ENCODE measurements around the gene PTPRD.

Gene PTPRD

DNA sequence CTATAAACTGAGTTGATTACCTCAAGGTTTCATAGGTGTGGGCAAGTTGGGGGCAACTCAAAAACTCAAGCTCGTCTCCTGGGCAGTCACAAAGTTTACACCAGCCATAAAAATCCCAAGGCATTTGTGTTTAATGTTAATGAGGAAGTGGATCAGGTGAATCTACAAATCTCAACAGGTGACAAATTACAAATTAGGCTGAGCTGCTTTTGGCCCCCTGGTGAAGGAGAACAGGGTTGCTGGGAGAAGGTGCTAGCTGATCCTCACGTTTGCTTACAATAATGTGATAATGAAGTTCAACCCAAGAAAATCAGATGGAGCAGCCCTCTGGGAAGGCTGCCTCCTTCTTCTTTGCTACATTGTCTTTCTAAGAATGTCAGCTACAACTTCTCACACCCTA, 2324.8 kb downstream of the PTPRD start:
- TF ChIP-seq, protein P1, sequence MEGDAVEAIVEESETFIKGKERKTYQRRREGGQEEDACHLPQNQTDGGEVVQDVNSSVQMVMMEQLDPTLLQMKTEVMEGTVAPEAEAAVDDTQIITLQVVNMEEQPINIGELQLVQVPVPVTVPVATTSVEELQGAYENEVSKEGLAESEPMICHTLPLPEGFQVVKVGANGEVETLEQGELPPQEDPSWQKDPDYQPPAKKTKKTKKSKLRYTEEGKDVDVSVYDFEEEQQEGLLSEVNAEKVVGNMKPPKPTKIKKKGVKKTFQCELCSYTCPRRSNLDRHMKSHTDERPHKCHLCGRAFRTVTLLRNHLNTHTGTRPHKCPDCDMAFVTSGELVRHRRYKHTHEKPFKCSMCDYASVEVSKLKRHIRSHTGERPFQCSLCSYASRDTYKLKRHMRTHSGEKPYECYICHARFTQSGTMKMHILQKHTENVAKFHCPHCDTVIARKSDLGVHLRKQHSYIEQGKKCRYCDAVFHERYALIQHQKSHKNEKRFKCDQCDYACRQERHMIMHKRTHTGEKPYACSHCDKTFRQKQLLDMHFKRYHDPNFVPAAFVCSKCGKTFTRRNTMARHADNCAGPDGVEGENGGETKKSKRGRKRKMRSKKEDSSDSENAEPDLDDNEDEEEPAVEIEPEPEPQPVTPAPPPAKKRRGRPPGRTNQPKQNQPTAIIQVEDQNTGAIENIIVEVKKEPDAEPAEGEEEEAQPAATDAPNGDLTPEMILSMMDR (conservative IDR thresholded peaks at IDR 0.05; ENCODE audit: low read depth, low read length) = no peak
- DNase-seq (ENCODE audit: low read depth) = no peak
- no peak overlapping the region for H3K4me3 ChIP-seq (ENCODE audit: low read depth, low read length)

DNA sequence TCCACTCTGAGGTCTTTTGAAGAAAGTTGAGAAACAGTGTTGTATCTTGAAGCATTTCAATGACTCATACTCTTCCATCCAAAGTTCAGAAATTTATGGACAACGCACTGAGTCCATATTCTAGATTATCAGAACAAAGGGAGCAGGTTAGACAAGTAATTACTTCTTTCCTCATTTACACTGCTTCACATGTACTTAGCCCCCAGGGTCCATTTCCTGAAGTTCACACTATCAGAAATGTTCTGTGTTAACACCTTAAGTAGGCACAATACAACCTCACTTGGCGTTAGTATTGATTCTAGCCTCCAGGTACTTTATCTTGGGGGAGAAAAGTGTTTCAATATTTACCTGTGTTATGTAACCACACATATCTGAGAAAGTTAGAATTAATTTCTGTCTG, 2325.3 kb downstream of the PTPRD start:
- H3K4me3 ChIP-seq (ENCODE audit: low read depth, low read length) = no peak overlapping the region
- DNase-seq (ENCODE audit: low read depth) = no peak

DNA sequence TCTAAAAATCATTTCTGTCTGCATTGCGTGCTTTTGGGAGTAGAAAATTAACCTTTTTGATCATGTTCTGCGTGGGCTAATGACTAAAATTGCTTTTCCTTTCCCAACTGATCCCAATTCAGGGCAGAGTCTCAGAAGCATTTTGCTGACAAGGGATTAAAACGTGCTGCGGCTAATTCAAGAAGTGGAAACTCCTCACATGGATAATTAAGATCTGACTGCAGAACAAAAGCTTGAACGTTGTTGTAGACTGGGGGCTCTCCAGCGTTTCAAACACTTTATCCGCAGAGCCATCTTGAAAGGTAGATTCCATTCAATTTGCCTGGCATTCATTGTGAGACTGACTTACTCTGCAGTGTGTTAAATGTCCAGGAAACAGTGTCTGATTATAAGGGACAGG, 2327.9 kb downstream of the PTPRD start:
- TF ChIP-seq, protein P1 (conservative IDR thresholded peaks at IDR 0.05; ENCODE audit: low read depth, low read length) = no peak
- H3K4me3 ChIP-seq (ENCODE audit: low read depth, low read length) = no peak overlapping the region
- DNase-seq (ENCODE audit: low read depth) = no peak

More for the DNA sequence above, 2325.3 kb downstream of the PTPRD start:
- TF ChIP-seq, protein P1 (conservative IDR thresholded peaks at IDR 0.05; ENCODE audit: low read depth, low read length) = no peak

DNA sequence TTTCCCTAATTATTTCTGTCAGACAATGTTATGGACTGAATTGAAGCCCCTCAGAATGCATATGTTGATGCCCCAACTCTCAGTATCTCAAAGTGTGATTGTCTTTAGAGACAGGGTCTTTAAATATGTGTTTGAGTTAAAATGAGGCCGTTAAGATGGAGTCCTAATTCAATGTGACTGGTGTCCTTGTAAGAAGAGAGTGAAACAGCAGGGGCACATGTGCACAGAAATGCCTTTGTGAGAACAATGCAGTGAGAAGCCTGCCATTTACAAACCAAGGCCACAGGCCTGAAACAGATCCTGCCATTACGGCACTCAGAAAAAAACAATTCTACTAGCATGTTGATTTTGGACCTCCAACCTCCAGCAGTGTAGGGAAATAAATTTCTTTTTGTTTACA, 2330.3 kb downstream of the PTPRD start:
- DNase-seq (ENCODE audit: low read depth) = no peak
- TF ChIP-seq, protein P1 (conservative IDR thresholded peaks at IDR 0.05; ENCODE audit: low read depth, low read length) = no peak
- no peak overlapping the region for H3K4me3 ChIP-seq (ENCODE audit: low read depth, low read length)

DNA sequence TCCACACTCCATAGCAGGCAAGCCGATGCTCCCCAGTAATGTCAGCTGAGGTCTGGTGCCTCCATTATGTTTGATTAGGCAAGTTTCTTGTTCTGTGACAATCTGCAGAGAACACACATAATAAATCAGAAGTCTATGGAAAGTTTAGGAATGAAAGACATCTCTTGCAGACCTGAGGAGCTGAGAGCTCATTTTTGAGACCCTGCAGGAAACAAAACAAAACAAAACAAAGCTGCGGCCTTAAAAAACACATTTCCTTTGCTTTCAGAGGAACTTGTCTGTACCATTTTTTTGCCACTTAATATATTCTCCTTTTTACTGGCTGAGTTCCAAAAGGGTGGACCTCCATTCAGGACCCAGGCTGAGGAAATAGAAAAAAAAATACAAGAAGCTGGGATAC, 2332.0 kb downstream of the PTPRD start:
- no peak overlapping the region for H3K4me3 ChIP-seq (ENCODE audit: low read depth, low read length)
- DNase-seq (ENCODE audit: low read depth) = no peak
- TF ChIP-seq, protein P1 (conservative IDR thresholded peaks at IDR 0.05; ENCODE audit: low read depth, low read length) = no peak

DNA sequence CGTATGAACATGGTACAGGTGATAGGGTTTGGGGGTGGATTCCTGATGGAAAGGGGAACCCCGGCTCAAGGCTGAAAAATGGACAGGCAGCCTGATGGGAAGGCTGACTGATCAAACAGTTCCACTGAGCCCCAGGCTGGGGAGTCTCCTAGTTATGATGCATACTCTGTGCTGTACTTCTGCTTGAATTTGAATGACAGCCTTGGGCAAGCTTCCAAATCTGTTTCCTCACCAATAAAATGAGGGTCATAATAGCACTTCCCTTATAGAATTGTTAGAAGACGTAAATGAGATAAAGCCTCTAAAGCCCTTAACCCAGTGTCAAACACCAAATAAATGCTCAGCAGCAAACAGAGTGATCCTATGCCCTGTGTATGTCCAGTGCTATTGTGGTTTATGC, 2334.8 kb downstream of the PTPRD start:
- no peak overlapping the region for H3K4me3 ChIP-seq (ENCODE audit: low read depth, low read length)
- no peak for DNase-seq (ENCODE audit: low read depth)
- TF ChIP-seq, protein P1 (conservative IDR thresholded peaks at IDR 0.05; ENCODE audit: low read depth, low read length) = no peak

DNA sequence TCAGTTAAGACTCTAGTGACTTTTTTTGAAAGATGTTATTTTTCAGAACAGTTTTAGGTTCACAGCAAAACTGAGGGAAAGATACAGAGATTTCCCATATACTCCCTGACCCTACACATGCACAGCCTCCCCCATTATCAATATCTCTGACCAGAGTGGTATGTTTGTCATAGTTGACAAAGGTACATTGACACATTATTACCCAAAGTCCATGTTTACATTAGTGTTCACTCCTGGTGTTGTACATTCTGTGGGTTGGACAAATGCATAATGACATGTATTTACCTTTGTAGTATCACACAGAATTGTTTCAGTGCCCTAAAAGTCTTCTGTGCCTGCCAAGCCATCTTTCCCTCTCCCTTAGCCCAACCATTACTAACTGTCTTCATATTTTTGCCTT, 2342.6 kb downstream of the PTPRD start:
- TF ChIP-seq, protein P1 (conservative IDR thresholded peaks at IDR 0.05; ENCODE audit: low read depth, low read length) = no peak
- DNase-seq (ENCODE audit: low read depth) = no peak
- no peak overlapping the region for H3K4me3 ChIP-seq (ENCODE audit: low read depth, low read length)

Measured in choroid plexus epithelial cell (primary cell).